GM23338 (cell line): ENCODE results near the gene PRKAR1B. TPM values are rescaled to one million over a fixed set of nuclear protein-coding genes. Genes with fewer than 3 reads are reported as not detected.

Experiments used
- ATAC-seq: fragments of 200-7000 bp; cut with Tn5 transposase; 3 replicates; pipeline ENCODE4 v1.9.1; 2020
- DNase-seq: peaks from one replicate; pipeline ENCODE4 v3.0.0-alpha.2; 2015; ENCODE audit warnings: low spot score
- H2AFZ ChIP-seq: fragments of 200-600 bp; sonication (generic); 2 replicates; pipeline ENCODE4 v1.8.0; 2016; ENCODE audit warnings: antibody characterized with exemption, mild to moderate bottlenecking, moderate library complexity
- H3F3A ChIP-seq: fragments of 200-600 bp; sonication (generic); replicated peaks from 2 replicates; pipeline ENCODE4 v1.8.0; 2017; ENCODE audit warnings: antibody characterized with exemption, mixed run types, low read depth
- H3K27ac ChIP-seq: fragments of 200-600 bp; sonication (generic); 2 replicates; pipeline ENCODE4 v1.6.1; 2016; ENCODE audit warnings: low read depth
- H3K27me3 ChIP-seq: fragments of 200-600 bp; sonication (generic); 2 replicates; pipeline ENCODE4 v1.8.0; 2016; ENCODE audit warnings: mild to moderate bottlenecking, mixed run types, moderate library complexity; ENCODE audit not compliant: insufficient read depth
- H3K36me3 ChIP-seq: fragments of 200-600 bp; sonication (generic); 2 replicates; pipeline ENCODE4 v1.8.0; 2016; ENCODE audit warnings: mild to moderate bottlenecking; ENCODE audit not compliant: insufficient read depth
- H3K4me1 ChIP-seq: fragments of 200-600 bp; sonication (generic); 2 replicates; pipeline ENCODE4 v1.8.0; 2016; ENCODE audit warnings: mild to moderate bottlenecking, moderate library complexity; ENCODE audit not compliant: insufficient read depth
- H3K4me2 ChIP-seq: fragments of 200-600 bp; sonication (generic); 2 replicates; pipeline ENCODE4 v1.7.1; 2017; ENCODE audit warnings: mixed run types
- H3K4me3 ChIP-seq: fragments of 200-600 bp; sonication (generic); 2 replicates; pipeline ENCODE4 v1.6.1; 2016; ENCODE audit warnings: mixed run types
- H3K79me2 ChIP-seq: fragments of 200-600 bp; sonication (generic); replicated peaks from 2 replicates; pipeline ENCODE4 v1.8.0; 2017; ENCODE audit warnings: mild to moderate bottlenecking; ENCODE audit not compliant: insufficient read depth
- H3K9me2 ChIP-seq: fragments of 200-600 bp; sonication (generic); 2 replicates; pipeline ENCODE4 v1.8.0; 2017; ENCODE audit not compliant: insufficient read depth
- H4K20me1 ChIP-seq: fragments of 200-600 bp; sonication (generic); replicated peaks from 2 replicates; pipeline ENCODE4 v1.8.0; 2017; ENCODE audit warnings: mild to moderate bottlenecking; ENCODE audit not compliant: insufficient read depth
- H3K27ac Mint-ChIP-seq: 2 replicates; pipeline ENCODE4 v1.8.0; 2020; ENCODE audit warnings: inconsistent platforms, mild to moderate bottlenecking, moderate library complexity, mixed read lengths
- H3K27me3 Mint-ChIP-seq: 3 replicates; pipeline ENCODE4 v1.8.0; 2022; ENCODE audit warnings: low read depth, mild to moderate bottlenecking, moderate library complexity, mixed read lengths, inconsistent platforms; ENCODE audit not compliant: insufficient read depth, poor library complexity
- H3K36me3 Mint-ChIP-seq: 3 replicates; pipeline ENCODE4 v1.8.0; 2021; ENCODE audit warnings: low read depth, mild to moderate bottlenecking, inconsistent platforms, moderate library complexity, mixed read lengths
- H3K4me1 Mint-ChIP-seq: 3 replicates; pipeline ENCODE4 v1.8.0; 2020; ENCODE audit warnings: mild to moderate bottlenecking, inconsistent platforms, mixed read lengths
- H3K4me3 Mint-ChIP-seq: 3 replicates; pipeline ENCODE4 v1.8.0; 2021; ENCODE audit warnings: moderate library complexity, mild to moderate bottlenecking, inconsistent platforms, mixed read lengths
- H3K9me3 Mint-ChIP-seq: 3 replicates; pipeline ENCODE4 v1.8.0; 2020; ENCODE audit warnings: moderate library complexity, mild to moderate bottlenecking, inconsistent platforms, mixed read lengths
- CREB1 ChIP-seq: fragments of 250-450 bp; sonication (Bioruptor Pico); IDR thresholded peaks from 2 replicates; pipeline ENCODE4 v1.5.0; 2020; ENCODE audit warnings: low read depth, mild to moderate bottlenecking, moderate library complexity
- CTCF ChIP-seq, 2 experiments: fragments of 200-600 bp in 1 of 2; sonication (generic) in 1 of 2; conservative IDR thresholded peaks; 2 replicates each; pipeline versions ENCODE4 v1.5.1 to v1.6.1; 2016 to 2017; ENCODE audit warnings: antibody characterized with exemption in 2 of 2, low read depth in 2 of 2, mild to moderate bottlenecking in 2 of 2, moderate library complexity in 1 of 2
- ETS1 ChIP-seq: IDR thresholded peaks from 2 replicates; pipeline ENCODE4 v1.6.1; 2016; ENCODE audit warnings: antibody characterized with exemption
- EZH2phosphoT487 ChIP-seq: fragments of 200-600 bp; sonication (generic); IDR thresholded peaks from one replicate; pipeline ENCODE4 v1.8.1; 2018; ENCODE audit warnings: antibody characterized with exemption; ENCODE audit not compliant: unreplicated experiment
- JUNB ChIP-seq: IDR thresholded peaks from one replicate; pipeline ENCODE4 v1.6.1; 2016; ENCODE audit warnings: antibody characterized with exemption; ENCODE audit not compliant: unreplicated experiment
- NANOG ChIP-seq: IDR thresholded peaks from 2 replicates; pipeline ENCODE4 v1.6.1; 2016; ENCODE audit warnings: antibody characterized with exemption, borderline replicate concordance
- POLR2AphosphoS5 ChIP-seq: IDR thresholded peaks from 2 replicates; pipeline ENCODE4 v1.6.1; 2016; ENCODE audit warnings: antibody characterized with exemption, low read depth
- REST ChIP-seq: IDR thresholded peaks from one replicate; pipeline ENCODE4 v1.6.1; 2018; ENCODE audit warnings: antibody characterized with exemption; ENCODE audit not compliant: unreplicated experiment
- STAT1 ChIP-seq: IDR thresholded peaks from one replicate; pipeline ENCODE4 v1.6.1; 2016; ENCODE audit warnings: antibody characterized with exemption; ENCODE audit not compliant: unreplicated experiment
- ZNF462 ChIP-seq: fragments of 250-450 bp; sonication (Bioruptor Pico); IDR thresholded peaks from 2 replicates; pipeline ENCODE4 v1.5.0; 2020; ENCODE audit warnings: mild to moderate bottlenecking, moderate library complexity
- polyA plus RNA-seq: library from polyadenylated mRNA; unstranded; fragments of >200 nt; fragmentation: Nextera tagmentation; extraction: Ambion mirVana; gene quantifications from 2 replicates; pipeline ENCODE4 v1.2.1, GENCODE V29; 2016
- total RNA-seq: library from RNA; depleted of rRNA; stranded (reverse); fragments of >200 nt; shearing (Covaris generic); gene quantifications from 2 replicates; pipeline ENCODE4 v1.2.3, GENCODE V29; 2014

Gene PRKAR1B
- total and polyA plus RNA-seq, 2 experiments from 2014 or later: 35.7 to 36.7 TPM

- no peak overlapping the region for H3K4me3 Mint-ChIP-seq
- no peaks in the 10 kb centered on the region for H3F3A ChIP-seq
Observed at GRCh38 chr7:555551-556160, 171.4 kb downstream of the PRKAR1B start.

GRCh38 chr7:553636-554111, 173.4 kb downstream of the PRKAR1B start:
- Histone ChIP-seq H3K9me2 (no peaks in the 10 kb centered on the region), H3K4me2 (no peak overlapping the region), H3K27me3 (no peaks in the 10 kb centered on the region), H2AFZ (no peak overlapping the region), H3K27ac (no peak overlapping the region), H3K36me3 (no peaks in the 10 kb centered on the region), H3F3A (no peaks in the 10 kb centered on the region), H3K4me3 (no peak overlapping the region), H4K20me1 (no peaks in the 10 kb centered on the region), H3K79me2 (no peaks in the 10 kb centered on the region), H3K4me1 (no peaks in the 10 kb centered on the region)
- no peak for DNase-seq
- H3K4me1 Mint-ChIP-seq: no peaks in the 10 kb centered on the region
- H3K27me3 Mint-ChIP-seq: peaks cover 11% of the 10 kb centered on the region
- H3K9me3 Mint-ChIP-seq: no peaks in the 10 kb centered on the region
- no peak for ATAC-seq
- peaks cover 12% of the 10 kb centered on the region for H3K36me3 Mint-ChIP-seq
- H3K27ac Mint-ChIP-seq: no peak overlapping the region
- H3K4me3 Mint-ChIP-seq: no peak overlapping the region
- TF ChIP-seq POLR2AphosphoS5: no peak
- no peak for TF ChIP-seq ETS1
- no peak for TF ChIP-seq JUNB
- no peak for TF ChIP-seq ZNF462 (CRISPR knock-in tag)
- TF ChIP-seq EZH2phosphoT487: no peak
- no peak for TF ChIP-seq CTCF (conservative IDR thresholded peaks at IDR 0.05; ENCODE audit: low read depth in 2 of 2)
- TF ChIP-seq REST: no peak

More at GRCh38 chr7:555551-556160, 171.4 kb downstream of the PRKAR1B start:
- Histone ChIP-seq H3K4me3 (no peak overlapping the region), H4K20me1 (no peaks in the 10 kb centered on the region), H3K9me2 (no peaks in the 10 kb centered on the region), H3K36me3 (no peaks in the 10 kb centered on the region), H3K27ac (no peak overlapping the region), H3K4me2 (no peak overlapping the region), H3K4me1 (no peaks in the 10 kb centered on the region), H3K27me3 (no peaks in the 10 kb centered on the region), H3K79me2 (no peaks in the 10 kb centered on the region), H2AFZ (no peak overlapping the region)
- no peaks in the 10 kb centered on the region for H3K4me1 Mint-ChIP-seq
- no peak overlapping the region for H3K27ac Mint-ChIP-seq
- no peaks in the 10 kb centered on the region for H3K9me3 Mint-ChIP-seq
- peaks cover 9% of the 10 kb centered on the region for H3K27me3 Mint-ChIP-seq
- no peak for TF ChIP-seq CREB1 (CRISPR knock-in tag)
- no peak for TF ChIP-seq NANOG
- no peak for TF ChIP-seq STAT1
- ATAC-seq (no peak), DNase-seq (no peak)
- peaks cover 8% of the 10 kb centered on the region; the same call in 2 of the 3 replicates for H3K36me3 Mint-ChIP-seq
